Measurements from ENCODE around the gene HSPG2.
"Not testable (repeated sequence)": the region's sequence is repeated elsewhere in the genome, so short reads cannot be mapped to it uniquely, and the experiment has no call there.

Gene HSPG2

DNA sequence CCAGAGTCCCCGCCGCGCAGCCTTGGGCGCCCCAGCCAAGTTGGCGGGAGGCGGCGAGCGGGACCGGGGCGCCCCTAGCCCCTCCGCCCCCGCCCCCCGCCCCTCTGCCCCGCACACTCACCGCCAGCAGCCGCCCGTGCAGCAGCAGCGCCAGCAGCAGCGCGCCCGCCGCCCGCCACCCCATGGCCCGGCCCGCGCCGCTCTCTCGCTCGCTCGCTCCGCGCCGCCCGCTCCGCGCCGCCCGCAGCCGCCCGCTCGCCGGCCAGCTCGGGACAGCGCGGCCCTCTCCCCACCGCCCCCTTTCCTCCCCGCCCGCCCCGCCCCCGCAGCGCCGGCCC lies at the start of gene HSPG2:
TSS of gene HSPG2 (minus strand) at position 277 of the 338 bp plus-strand sequence. CDS start at position 184, 93 bp downstream.
- DNase-seq: no peak

GRCh38 chr1:21986386-21986785 lies 49.3 kb upstream of the HSPG2 start:
- DNase-seq: not testable (repeated sequence)

GRCh38 chr1:21985893-21986292 lies 48.8 kb upstream of the HSPG2 start:
- DNase-seq: not testable (repeated sequence)

DNA sequence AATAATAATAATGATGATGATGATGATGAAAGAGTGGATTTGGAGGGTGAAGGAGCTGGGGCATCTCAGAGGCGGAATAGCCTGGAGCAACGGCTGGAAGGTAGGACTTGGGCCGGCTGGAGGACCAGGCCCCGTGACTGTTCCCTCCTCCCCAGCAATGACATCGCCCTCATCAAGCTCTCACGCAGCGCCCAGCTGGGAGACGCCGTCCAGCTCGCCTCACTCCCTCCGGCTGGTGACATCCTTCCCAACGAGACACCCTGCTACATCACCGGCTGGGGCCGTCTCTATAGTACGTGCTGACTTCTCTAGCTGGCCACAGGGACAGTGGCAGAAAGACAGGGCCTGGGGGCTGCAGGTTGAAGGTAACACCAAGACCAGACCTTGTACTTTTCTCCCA lies 46.4 kb upstream of the HSPG2 start:
- DNase-seq: not testable (repeated sequence)

DNA sequence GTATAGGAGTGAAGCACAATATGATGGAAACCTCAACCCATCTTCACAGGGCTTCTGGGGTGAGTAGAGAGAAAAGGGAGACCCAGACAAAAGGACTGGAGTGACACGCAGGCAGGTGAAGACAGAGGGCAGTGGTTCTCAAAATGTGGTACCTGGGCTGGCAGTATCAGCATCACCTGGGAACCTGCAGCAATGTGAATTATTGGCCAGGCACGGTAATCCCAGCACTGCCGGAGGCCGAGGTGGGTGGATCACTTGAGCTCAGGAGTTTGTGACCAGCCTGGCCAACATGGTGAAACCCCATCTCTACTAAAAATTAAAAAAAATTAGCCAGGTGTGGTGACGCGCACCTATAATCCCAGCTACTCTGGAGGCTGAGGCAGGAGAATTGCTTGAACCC lies 45.0 kb upstream of the HSPG2 start:
- not testable (repeated sequence) for DNase-seq

GRCh38 chr1:21981253-21981652 lies 44.1 kb upstream of the HSPG2 start:
- not testable (repeated sequence) for DNase-seq

DNA sequence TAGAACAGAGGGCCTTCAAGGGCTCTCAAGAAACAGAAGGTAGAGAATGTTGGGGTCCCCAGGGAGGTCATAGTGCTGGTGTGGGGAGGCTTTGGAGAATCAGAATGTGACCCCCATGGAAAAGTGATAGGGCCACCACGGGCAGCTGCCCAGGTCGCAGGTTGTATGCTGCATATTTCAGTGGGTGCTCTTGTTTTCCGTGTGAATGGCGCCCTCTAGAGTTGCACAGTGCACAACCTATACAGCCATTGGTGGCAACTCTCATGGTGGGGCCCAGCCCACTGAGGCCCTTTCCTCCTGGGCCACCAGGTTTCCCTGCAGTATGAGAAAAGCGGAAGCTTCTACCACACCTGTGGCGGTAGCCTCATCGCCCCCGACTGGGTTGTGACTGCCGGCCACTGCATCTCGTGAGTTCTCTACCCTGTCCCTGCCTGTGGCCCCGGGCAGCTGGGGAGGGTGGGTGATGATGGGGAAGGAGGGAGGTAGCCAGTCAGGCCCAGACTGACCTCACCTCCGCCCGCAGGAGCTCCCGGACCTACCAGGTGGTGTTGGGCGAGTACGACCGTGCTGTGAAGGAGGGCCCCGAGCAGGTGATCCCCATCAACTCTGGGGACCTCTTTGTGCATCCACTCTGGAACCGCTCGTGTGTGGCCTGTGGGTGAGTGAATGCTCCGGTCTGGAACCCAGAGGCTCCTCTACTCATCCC lies 43.6 kb upstream of the HSPG2 start:
- DNase-seq: not testable (repeated sequence)

GRCh38 chr1:21978209-21978608 lies 41.1 kb upstream of the HSPG2 start:
- not testable (repeated sequence) for DNase-seq

GRCh38 chr1:21976703-21977239 lies 39.7 kb upstream of the HSPG2 start, which contains the start of gene CELA3B:
Gene CELA3B (plus strand): TSS chr1:21977022. CDS start chr1:21977040, 18 bp downstream.
- not testable (repeated sequence) for DNase-seq

- DNase-seq: not testable (repeated sequence)
These were observed 38.2 kb upstream of the HSPG2 start for GRCh38 chr1:21975296-21975695.

DNA sequence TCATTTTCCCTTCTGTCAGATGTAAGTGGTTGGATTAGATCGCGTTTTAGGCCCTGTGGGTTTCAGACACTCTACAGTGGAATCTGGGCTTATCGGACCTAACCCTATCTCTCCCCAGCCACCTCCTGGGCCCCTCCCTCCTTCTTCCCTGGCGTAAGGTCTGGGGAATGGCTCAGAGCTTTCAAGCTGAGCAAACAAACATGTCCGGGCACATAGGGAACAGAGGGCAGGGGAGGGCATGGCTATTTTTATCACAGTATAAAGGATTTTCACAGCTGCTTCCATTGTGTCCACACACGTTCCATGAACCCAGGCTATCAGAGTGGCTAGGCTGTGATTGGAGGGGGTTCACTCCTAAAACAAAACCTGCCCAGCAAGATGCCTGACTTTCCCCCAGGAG lies 37.6 kb upstream of the HSPG2 start:
- not testable (repeated sequence) for DNase-seq

GRCh38 chr1:21973948-21974347 lies 36.8 kb upstream of the HSPG2 start:
- DNase-seq: not testable (repeated sequence)

- not testable (repeated sequence) for DNase-seq
These were observed 35.9 kb upstream of the HSPG2 start for GRCh38 chr1:21972973-21973441.

DNA sequence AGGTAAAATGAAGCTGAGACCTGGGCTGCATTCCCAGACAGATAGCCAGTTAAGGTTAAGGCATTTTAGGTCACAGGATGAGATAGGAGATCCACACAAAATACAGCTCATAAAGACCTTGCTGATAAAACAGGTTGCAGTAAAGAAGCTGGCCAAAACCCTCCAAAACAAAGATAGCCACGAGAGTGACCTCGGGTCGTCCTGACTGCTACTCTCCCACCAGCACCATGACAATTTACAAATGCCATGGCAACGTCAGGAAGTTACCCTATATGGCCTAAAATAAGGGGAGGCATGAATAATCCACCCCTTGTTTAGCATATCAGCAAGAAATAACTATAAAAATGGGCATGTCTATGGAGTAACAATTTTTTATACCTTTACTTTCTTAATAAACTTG lies 33.4 kb upstream of the HSPG2 start:
- not testable (repeated sequence) for DNase-seq

- DNase-seq: not testable (repeated sequence)
These were observed 32.0 kb upstream of the HSPG2 start for GRCh38 chr1:21969066-21969465.

DNA sequence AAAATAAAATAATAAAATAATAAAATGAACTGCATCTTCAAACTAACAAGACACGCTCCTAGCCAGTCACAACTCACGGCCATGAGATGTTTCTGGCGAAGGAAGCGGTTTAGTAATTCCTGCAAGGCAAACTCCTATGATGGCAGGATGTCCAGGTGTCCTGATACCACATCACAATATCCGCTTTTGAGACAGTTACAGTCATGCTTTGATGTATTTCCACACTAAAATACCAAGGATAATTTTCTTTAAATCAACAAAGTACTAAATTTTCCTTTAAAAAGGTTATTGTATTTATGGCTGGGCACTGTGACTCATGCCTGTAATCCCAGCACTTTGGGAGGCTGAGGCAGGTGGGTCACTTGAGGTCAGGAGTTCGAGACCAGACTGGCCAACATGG lies 30.1 kb upstream of the HSPG2 start:
- not testable (repeated sequence) for DNase-seq

DNA sequence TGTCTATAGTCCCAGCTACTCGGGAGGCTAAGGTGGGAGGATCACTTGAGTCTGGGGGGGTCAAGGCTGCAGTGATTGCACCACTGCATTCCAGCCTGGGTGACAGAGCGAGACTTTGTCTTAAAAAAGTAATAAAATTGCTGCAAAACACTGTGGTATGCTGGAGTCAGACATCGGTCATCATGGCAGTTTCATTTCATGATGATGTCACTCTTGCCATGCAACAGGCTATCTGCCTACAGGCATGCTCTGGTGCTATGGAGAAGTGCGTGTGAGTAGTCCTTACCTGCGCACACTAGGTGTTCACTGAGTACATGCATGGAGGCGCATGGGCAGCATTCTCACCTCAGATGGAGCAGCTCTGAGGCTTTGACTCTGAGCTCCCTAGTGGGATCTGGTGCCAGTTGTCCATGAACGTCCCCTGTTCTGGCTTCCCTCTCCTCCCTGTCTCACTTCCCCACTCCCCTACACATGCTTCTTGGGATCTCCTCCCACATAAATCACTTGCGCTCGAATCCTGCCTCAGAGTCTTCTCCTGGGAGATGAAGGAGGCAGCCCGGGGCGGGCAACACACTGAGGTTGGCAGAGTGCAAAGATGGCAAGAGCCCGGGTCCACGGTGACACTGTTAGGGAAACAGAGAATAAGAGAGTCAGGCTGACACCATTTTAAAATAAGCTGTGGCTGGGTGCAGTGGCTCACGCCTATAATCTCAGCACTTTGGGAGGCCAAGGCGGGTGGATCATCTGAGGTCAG lies 29.3 kb upstream of the HSPG2 start:
- DNase-seq: no peak

GRCh38 chr1:21963477-21964217 lies 26.5 kb upstream of the HSPG2 start:
- peak; percentile 27 to 63 for DNase-seq

DNA sequence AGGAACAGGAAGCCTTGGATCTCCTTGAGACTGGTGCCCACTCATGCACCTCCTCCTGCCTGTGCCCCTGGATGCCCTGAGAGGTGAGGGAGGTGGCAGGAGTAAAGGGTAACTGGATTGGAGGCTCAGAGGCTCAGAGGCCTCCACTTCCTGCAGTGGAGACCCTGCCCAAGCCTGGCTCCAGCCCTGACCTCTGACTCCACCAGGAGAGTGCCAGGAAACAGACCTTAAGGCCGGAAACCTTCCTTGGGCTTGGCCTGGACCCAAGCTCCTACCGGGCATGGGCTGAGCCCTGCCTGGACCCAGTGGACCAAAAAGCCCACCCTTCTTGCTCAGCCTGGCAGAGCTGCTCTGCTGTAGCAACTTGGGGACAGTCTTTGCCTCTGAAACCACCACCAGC lies 24.7 kb upstream of the HSPG2 start:
- no peak for DNase-seq

GRCh38 chr1:21961337-21961736 lies 24.2 kb upstream of the HSPG2 start:
- DNase-seq: no peak

DNA sequence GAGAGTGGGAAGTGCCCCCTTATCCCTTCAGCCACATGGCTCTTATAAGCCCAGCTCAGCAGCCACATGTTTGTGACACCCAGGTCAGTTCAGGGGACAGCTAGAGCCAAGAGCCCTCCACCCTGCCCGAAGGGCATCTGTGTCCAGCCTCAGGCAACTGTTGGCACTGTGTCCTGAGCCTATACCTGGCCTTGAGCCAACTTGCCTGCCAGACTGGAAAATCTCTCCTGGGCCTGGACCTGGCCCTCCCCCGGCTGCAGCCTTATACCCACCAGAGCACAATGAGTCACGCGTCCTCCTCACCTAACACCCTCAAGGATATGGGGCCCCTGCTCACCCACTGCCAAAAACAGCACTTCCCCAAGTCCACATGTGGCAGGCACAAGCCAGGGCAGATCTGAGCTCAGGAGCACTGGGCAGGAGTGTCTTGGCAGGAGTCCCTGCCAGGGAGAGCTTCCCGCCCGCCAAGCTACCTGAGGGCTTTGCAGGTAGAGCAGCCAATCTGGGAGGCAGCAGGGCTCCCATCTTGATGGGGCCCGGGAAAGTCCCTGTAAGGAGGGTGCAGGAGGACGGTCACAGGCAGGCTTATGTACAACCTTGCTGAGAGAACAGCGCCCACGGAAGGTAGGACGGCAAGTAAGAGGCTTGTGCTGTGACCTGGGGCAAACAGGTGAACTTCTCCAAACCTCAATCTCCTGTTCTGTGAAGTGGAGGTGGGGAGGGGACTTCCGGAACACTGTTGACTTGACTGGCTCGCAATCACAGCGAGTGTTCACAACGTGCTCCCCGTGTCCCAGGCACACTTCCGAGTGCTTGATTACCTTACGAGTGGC lies 19.8 kb upstream of the HSPG2 start:
- no peak for DNase-seq

All from NCI-H1930 (cell line).